Stimulated activated CD8-positive, alpha-beta memory T cell treated with anti-CD3 and anti-CD28 coated beads, Interleukin-4, amount 100 ng/mL, for 1 hour (primary cell): ENCODE measurements around the gene RDH5.

Experiments
- DNase-seq, 2 donors: peaks; one replicate each; pipeline ENCODE4 v3.0.0-alpha.2; 2020; ENCODE audit warnings: low read depth in 2 of 2, low spot score in 1 of 2

The RDH5 gene

DNA sequence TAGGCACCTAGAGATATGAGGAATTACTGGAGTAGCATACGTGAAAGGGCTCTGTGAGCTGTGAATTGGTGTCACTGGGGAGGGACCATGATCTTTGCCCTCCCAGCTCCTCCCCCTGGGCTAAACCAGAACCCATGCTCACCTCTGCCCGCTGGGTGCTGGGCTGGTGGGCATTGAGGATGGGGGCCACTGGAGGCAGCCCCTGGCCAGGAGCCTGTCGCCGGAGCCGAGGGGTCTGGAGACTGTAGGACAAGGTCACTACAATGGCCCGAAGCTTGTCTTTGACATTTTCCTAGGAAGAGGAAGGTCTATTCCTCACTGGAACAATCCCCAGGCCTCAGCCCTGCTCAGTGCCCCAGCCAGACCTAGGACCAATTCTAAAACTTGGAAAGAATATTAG is 24.1 kb upstream of the RDH5 start:
- no peak for DNase-seq

DNA sequence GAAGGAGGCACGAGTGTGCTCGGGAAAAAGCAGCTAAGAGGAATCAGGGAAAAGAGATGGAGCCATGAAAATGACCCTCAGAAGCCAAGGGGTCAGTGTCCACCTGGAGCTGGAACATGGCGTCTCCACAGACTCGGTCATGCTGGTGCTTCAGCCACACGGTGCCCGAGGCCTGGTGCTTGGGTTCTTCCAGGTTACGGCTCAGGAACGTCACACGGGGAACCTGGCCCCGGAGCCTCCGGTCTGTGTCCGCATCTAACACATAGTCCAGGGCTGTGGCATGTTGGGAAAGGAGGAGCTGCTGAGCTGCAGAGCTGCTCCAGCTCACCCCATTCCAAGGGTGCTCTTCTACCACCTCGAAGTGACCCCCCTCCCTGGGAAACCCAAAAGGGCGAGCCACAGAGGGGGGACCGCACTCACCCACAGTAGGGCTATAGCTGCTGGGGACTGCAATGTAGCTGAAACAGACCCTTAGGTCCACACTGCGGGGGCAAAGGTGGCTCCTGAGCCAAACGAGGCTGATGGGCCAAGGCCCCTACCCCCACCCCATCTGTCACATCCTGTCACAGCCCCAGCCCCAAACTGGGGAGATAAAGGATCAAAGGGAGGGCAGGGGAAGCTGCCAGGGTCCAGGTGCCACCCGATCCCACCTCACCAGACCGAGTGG is 23.3 kb upstream of the RDH5 start:
- no peak for DNase-seq

- DNase-seq = no peak
Observed at GRCh38 chr12:55697686-55698085, 22.5 kb upstream of the RDH5 start.

DNA sequence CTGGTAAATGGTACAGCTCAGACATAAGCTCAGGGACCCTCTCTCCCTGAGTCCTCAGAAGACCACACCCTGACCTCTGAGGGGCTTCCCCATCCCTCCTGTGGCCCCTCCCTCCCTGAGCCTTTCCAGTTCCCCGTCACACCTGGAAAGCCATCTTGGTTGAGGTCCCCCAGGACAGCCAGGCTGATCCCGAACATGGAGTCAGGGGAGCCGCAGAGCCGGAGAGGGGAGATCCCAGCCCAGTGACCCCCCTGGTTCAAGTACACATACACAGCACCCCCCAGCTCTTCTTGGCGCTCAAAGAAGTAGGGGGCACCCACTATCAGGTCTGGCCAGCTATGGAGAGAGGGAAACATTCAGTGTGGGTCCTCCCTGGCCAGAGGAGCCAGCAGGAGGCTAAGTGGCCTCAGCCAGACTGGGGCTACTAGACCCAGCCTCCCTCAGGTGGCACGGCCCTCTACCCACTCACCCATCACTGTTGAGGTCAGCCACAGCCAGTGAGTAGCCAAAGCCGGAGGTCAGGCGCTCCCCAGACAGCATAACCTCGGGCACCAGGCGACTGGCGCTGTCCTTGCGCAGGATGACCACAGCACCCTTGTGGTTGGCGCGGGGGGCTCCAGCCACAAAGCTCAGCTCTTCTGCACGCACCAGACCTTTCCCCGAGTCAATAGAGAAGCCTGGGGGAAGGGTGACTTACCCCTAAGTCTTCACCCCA is 21.8 kb upstream of the RDH5 start:
- DNase-seq = no peak

- DNase-seq = no peak
Observed at GRCh38 chr12:55698965-55699364, 21.2 kb upstream of the RDH5 start.

GRCh38 chr12:55699471-55700055 is 20.6 kb upstream of the RDH5 start:
- no peak for DNase-seq

GRCh38 chr12:55700255-55701018 is 19.8 kb upstream of the RDH5 start:
- no peak for DNase-seq

DNA sequence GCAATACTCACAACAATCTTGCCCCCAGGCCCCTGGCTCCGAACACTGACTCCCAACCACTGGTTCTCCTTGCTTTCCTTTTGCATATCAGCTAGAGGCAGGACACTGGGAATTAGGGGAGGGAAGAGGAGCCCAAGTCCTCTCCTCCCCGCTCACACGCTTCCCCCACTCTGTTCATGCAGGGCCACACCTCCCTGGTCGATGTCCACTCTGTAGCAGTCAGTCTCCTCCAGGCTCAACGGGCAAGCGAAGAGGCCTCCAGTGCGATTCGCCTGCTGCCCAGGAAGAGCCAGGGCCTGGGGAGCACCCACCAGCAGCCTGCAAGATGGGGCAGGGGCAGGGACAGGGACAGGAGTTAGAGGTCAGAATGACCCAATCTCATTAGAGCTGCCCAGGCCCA is 17.3 kb upstream of the RDH5 start:
- no peak for DNase-seq

DNA sequence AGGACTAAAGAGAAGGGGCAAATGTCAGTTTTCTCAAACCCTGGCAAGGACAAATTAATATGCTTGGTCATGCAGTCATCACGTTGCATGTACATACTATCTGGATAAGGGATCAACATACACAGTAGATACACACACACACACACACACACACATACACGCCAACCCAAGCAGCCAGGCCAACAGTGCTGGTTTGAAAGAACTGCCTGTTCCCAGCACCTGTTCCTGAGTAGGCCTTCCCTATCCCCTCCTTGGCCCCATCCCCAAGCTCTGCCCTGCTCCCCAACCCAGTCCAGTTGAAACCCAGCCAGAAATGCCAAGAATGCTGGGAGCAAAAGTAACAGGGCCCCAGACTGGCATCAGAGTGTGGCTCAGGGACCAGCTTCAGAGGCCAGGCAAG is 16.9 kb upstream of the RDH5 start:
- no peak for DNase-seq

GRCh38 chr12:55703901-55704761 is 16.1 kb upstream of the RDH5 start:
- DNase-seq = no peak

GRCh38 chr12:55704824-55705718 is 15.1 kb upstream of the RDH5 start:
- no peak for DNase-seq

GRCh38 chr12:55705782-55706402 is 14.3 kb upstream of the RDH5 start:
- DNase-seq = no peak

- no peak for DNase-seq
Observed at GRCh38 chr12:55706568-55707218, 13.5 kb upstream of the RDH5 start.

GRCh38 chr12:55707219-55707671 is 12.9 kb upstream of the RDH5 start:
- DNase-seq = no peak

DNA sequence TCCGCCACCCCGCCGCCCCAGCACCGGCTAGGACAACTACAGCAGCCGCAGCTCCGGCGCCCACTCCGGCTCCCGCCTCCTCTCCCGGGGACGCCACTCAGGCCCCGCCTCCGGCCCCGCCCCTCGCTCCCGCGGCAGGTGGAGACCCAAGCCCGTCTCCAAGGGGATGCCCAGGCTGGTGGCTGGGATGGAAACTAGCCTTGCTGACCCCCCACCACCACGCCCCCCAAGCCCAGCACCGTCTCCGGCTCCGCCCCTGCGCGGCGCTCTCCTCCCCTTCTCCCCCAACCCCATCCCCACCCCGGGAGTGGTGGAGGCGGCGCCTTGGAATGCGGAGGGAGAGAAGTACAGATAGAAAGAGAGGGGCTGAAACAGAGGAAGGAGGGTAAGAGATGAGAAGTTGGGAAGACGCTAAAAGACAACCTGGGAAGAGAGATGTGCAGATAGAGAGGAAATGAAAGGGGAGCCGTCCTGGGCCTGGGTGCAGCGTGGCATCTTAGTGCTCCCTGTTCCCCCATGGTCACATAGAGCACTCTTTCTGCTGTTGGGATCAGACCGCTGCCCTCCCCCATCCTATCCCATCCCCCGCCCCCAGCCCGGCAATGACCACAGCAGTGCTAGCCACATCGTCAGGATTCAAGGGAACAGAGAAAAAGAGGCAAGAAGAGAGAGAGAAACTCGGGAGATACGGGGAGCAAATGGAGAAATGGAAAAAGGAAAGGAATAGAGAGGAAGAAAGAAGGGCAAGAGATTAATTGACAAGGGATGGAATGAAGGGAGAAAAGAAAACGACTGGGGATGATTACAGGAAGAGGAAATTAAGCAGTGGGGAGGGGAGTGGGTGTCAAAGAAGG is 12.1 kb upstream of the RDH5 start, which contains the start of gene ITGA7:
ITGA7 (minus strand) TSS at position 64 of the 854 bp plus-strand sequence. CDS start 222 bp downstream, outside the sequence.
- DNase-seq = no peak

DNA sequence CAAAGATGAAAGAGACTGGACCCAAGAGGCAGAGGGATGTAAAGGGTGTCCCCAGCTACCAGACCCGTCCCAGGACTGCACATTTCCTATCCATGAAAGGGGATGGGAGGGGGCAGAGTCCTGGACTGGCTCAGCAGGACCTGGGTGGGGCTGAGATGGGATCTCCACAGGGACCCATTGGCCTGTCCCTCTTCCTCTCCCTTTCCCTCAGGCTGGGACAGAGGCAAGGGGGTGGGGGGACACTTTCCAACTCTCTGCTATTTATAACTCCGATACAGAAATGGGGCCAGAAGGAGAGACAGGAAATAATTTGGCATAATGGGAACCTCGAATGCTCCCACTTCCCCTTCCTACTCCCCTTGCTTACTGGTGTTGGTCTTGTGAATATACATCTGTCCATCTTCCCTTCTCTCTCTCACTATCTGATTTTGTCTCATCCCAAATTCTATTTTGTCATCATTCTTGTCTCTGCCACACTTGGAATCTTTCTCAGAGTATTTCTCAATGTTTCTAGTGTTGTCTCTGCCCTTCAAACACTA is 11.4 kb upstream of the RDH5 start:
- no peak for DNase-seq

- DNase-seq = no peak
Observed at GRCh38 chr12:55711786-55712553, 8.2 kb upstream of the RDH5 start.
